Neural progenitor cell (in vitro differentiated cells): ENCODE measurements around the gene ZNF548. TPM values are rescaled to one million over a fixed set of nuclear protein-coding genes. Genes with fewer than 3 reads are reported as not detected.

ENCODE experiments used
- DNase-seq: peaks from one replicate; pipeline ENCODE4 v3.0.0-alpha.2; 2016; ENCODE audit warnings: low spot score
- H2AFZ ChIP-seq: fragments of 200-600 bp; sonication (generic); replicated peaks from 2 replicates; pipeline ENCODE4 v1.6.1; 2016; ENCODE audit warnings: antibody characterized with exemption
- H3F3A ChIP-seq: fragments of 200-600 bp; sonication (generic); 2 replicates; pipeline ENCODE4 v1.6.1; 2016; ENCODE audit warnings: antibody characterized with exemption, low read depth
- H3K27ac ChIP-seq: fragments of 200-600 bp; sonication (generic); 2 replicates; pipeline ENCODE4 v1.5.1; 2016; ENCODE audit warnings: mild to moderate bottlenecking
- H3K27me3 ChIP-seq: fragments of 200-600 bp; sonication (generic); 2 replicates; pipeline ENCODE4 v1.6.1; 2016; ENCODE audit warnings: mild to moderate bottlenecking, moderate library complexity
- H3K36me3 ChIP-seq: fragments of 200-600 bp; sonication (generic); 2 replicates; pipeline ENCODE4 v1.5.1; 2016
- H3K4me1 ChIP-seq: fragments of 200-600 bp; sonication (generic); 2 replicates; pipeline ENCODE4 v1.6.1; 2016; ENCODE audit warnings: mixed run types
- H3K4me2 ChIP-seq: fragments of 200-600 bp; sonication (generic); 2 replicates; pipeline ENCODE4 v1.6.1; 2016
- H3K4me3 ChIP-seq: fragments of 200-600 bp; sonication (generic); 2 replicates; pipeline ENCODE4 v1.5.1; 2016
- H3K79me2 ChIP-seq: fragments of 200-600 bp; sonication (generic); 2 replicates; pipeline ENCODE4 v1.6.1; 2016; ENCODE audit warnings: low read depth
- H3K9ac ChIP-seq: fragments of 200-600 bp; sonication (generic); 2 replicates; pipeline ENCODE4 v1.6.1; 2016
- H3K9me3 ChIP-seq: fragments of 200-600 bp; sonication (generic); 2 replicates; pipeline ENCODE4 v1.5.1; 2016; ENCODE audit warnings: low read depth
- H4K20me1 ChIP-seq: fragments of 200-600 bp; sonication (generic); 2 replicates; pipeline ENCODE4 v1.6.1; 2016; ENCODE audit warnings: low read depth
- H3K27ac Mint-ChIP-seq: 3 replicates; pipeline ENCODE4 v1.8.0; 2021; ENCODE audit warnings: mixed read lengths
- H3K27me3 Mint-ChIP-seq: 2 replicates; pipeline ENCODE4 v1.8.0; 2022; ENCODE audit warnings: low read depth, mild to moderate bottlenecking, inconsistent platforms, moderate library complexity, mixed read lengths; ENCODE audit not compliant: insufficient read depth
- H3K36me3 Mint-ChIP-seq: 3 replicates; pipeline ENCODE4 v1.8.0; 2021; ENCODE audit warnings: mixed read lengths
- H3K4me1 Mint-ChIP-seq: 3 replicates; pipeline ENCODE4 v1.8.0; 2021; ENCODE audit warnings: mixed read lengths
- H3K4me3 Mint-ChIP-seq: 3 replicates; pipeline ENCODE4 v1.8.0; 2021; ENCODE audit warnings: mild to moderate bottlenecking, moderate library complexity, mixed read lengths
- H3K9me3 Mint-ChIP-seq: 3 replicates; pipeline ENCODE4 v1.8.0; 2020; ENCODE audit warnings: mixed read lengths
- EZH2 ChIP-seq: fragments of 200-600 bp; sonication (generic); IDR thresholded peaks from 2 replicates; pipeline ENCODE4 v1.6.1; 2017; ENCODE audit warnings: antibody characterized with exemption, mild to moderate bottlenecking, moderate library complexity
- EZH2phosphoT487 ChIP-seq: fragments of 200-600 bp; sonication (generic); IDR thresholded peaks from 2 replicates; pipeline ENCODE4 v1.6.1; 2017; ENCODE audit warnings: antibody characterized with exemption
- total RNA-seq: library from RNA; depleted of rRNA; stranded (reverse); fragments of >200 nt; gene quantifications from 2 replicates; pipeline ENCODE4 v1.2.3, GENCODE V29; 2015; ENCODE audit warnings: low replicate concordance
- TF ChIP-seq, protein P1 (sequence below): fragments of 200-600 bp; sonication (generic); IDR thresholded peaks from 2 replicates; pipeline ENCODE4 v1.5.1; 2017; ENCODE audit warnings: antibody characterized with exemption, mild to moderate bottlenecking

The ZNF548 gene
- total RNA-seq, 1 donor from 2014 or later: 18.7 TPM

- Histone ChIP-seq H3K9ac (no peak overlapping the region), H3K4me3 (no peak overlapping the region), H3K27ac (no peak overlapping the region), H3K79me2 (peaks cover 38% of the 10 kb centered on the region), H3K4me1 (no peaks in the 10 kb centered on the region), H4K20me1 (peaks cover 4% of the 10 kb centered on the region), H3K4me2 (no peak overlapping the region), H2AFZ (no peak overlapping the region), H3K27me3 (no peaks in the 10 kb centered on the region), H3K36me3 (peaks cover 4% of the 10 kb centered on the region), H3K9me3 (no peaks in the 10 kb centered on the region), H3F3A (no peaks in the 10 kb centered on the region)
- TF ChIP-seq EZH2: no peak
- no peak for TF ChIP-seq EZH2phosphoT487
- TF ChIP-seq, protein P1, sequence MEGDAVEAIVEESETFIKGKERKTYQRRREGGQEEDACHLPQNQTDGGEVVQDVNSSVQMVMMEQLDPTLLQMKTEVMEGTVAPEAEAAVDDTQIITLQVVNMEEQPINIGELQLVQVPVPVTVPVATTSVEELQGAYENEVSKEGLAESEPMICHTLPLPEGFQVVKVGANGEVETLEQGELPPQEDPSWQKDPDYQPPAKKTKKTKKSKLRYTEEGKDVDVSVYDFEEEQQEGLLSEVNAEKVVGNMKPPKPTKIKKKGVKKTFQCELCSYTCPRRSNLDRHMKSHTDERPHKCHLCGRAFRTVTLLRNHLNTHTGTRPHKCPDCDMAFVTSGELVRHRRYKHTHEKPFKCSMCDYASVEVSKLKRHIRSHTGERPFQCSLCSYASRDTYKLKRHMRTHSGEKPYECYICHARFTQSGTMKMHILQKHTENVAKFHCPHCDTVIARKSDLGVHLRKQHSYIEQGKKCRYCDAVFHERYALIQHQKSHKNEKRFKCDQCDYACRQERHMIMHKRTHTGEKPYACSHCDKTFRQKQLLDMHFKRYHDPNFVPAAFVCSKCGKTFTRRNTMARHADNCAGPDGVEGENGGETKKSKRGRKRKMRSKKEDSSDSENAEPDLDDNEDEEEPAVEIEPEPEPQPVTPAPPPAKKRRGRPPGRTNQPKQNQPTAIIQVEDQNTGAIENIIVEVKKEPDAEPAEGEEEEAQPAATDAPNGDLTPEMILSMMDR: no peak
- DNase-seq: no peak
- H3K36me3 Mint-ChIP-seq: peaks cover 76% of the 10 kb centered on the region
- H3K9me3 Mint-ChIP-seq: peaks cover 75% of the 10 kb centered on the region
- peaks cover 3% of the 10 kb centered on the region for H3K27me3 Mint-ChIP-seq
- H3K4me1 Mint-ChIP-seq: no peaks in the 10 kb centered on the region
- H3K4me3 Mint-ChIP-seq: no peak overlapping the region
- no peak overlapping the region for H3K27ac Mint-ChIP-seq
Measured at GRCh38 chr19:57443121-57443696, 53.6 kb downstream of the ZNF548 start.

GRCh38 chr19:57452307-57452706 lies 62.7 kb downstream of the ZNF548 start:
- Mint-ChIP-seq H3K27ac (no peak overlapping the region), H3K4me3 (no peak overlapping the region), H3K9me3 (peaks cover 55% of the 10 kb centered on the region), H3K27me3 (no peaks in the 10 kb centered on the region), H3K4me1 (no peaks in the 10 kb centered on the region), H3K36me3 (peaks cover 41% of the 10 kb centered on the region)
- TF ChIP-seq EZH2 (no peak), EZH2phosphoT487 (no peak)
- TF ChIP-seq, protein P1: no peak
- Histone ChIP-seq H3K9ac (no peak overlapping the region), H3K4me1 (no peaks in the 10 kb centered on the region), H3K36me3 (no peaks in the 10 kb centered on the region), H3K9me3 (no peaks in the 10 kb centered on the region), H2AFZ (no peak overlapping the region), H3F3A (no peaks in the 10 kb centered on the region), H3K4me3 (no peak overlapping the region), H3K4me2 (no peak overlapping the region), H3K27ac (no peak overlapping the region), H4K20me1 (no peaks in the 10 kb centered on the region), H3K79me2 (no peaks in the 10 kb centered on the region), H3K27me3 (no peaks in the 10 kb centered on the region)
- no peak for DNase-seq

Other genes with a start within 250 kb of the ZNF548 start
- not detected in 2 replicates for gene ZIM3, start 244.7 kb upstream of the ZNF548 start, total RNA-seq
- gene DUXA, start 222.4 kb upstream of the ZNF548 start, total RNA-seq: not detected in 2 replicates
- gene ZNF264, start 198.4 kb upstream of the ZNF548 start, total RNA-seq: 26.9 and 36.2 TPM in 2 replicates
- gene AURKC, start 158.8 kb upstream of the ZNF548 start, total RNA-seq: 3.3 and 8.8 TPM in 2 replicates
- gene ZNF805, start 149.2 kb upstream of the ZNF548 start, total RNA-seq: 12.0 and 12.6 TPM in 2 replicates
- 47.5 and 52.7 TPM in 2 replicates for gene ZNF460, start 109.4 kb upstream of the ZNF548 start, total RNA-seq
- 9.5 and 11.6 TPM in 2 replicates for gene ZNF543, start 69.4 kb upstream of the ZNF548 start, total RNA-seq
- gene ZNF304, start 38.6 kb upstream of the ZNF548 start, total RNA-seq: 11.6 and 15.5 TPM in 2 replicates
- gene TRAPPC2B, start 26.3 kb upstream of the ZNF548 start, total RNA-seq: 10.7 and 23.4 TPM in 2 replicates
- 2.7 and 2.9 TPM in 2 replicates for gene ZNF547, start 26.3 kb upstream of the ZNF548 start, total RNA-seq
- gene ZNF17, start 21.3 kb downstream of the ZNF548 start, total RNA-seq: 8.5 and 10.8 TPM in 2 replicates
- gene ZNF749, start 45.5 kb downstream of the ZNF548 start, total RNA-seq: 11.7 and 13.8 TPM in 2 replicates
- gene VN1R1, start 67.3 kb downstream of the ZNF548 start, total RNA-seq: 1.7 and 4.4 TPM in 2 replicates
- 33.3 and 34.5 TPM in 2 replicates for gene ZNF772, start 87.7 kb downstream of the ZNF548 start, total RNA-seq
- gene ZNF419, start 97.9 kb downstream of the ZNF548 start, total RNA-seq: 25.6 and 30.2 TPM in 2 replicates
- 11.8 and 18.0 TPM in 2 replicates for gene ZNF773, start 110.1 kb downstream of the ZNF548 start, total RNA-seq
- gene ZNF549, start 137.5 kb downstream of the ZNF548 start, total RNA-seq: 10.6 and 15.6 TPM in 2 replicates
- gene ZNF550, start 170.0 kb downstream of the ZNF548 start, total RNA-seq: 10.7 and 11.1 TPM in 2 replicates
- gene ZNF416, start 189.1 kb downstream of the ZNF548 start, total RNA-seq: 7.9 and 9.0 TPM in 2 replicates
- 35.1 and 56.1 TPM in 2 replicates for gene ZIK1, start 194.3 kb downstream of the ZNF548 start, total RNA-seq
- 10.5 and 20.4 TPM in 2 replicates for gene ZNF530, start 210.0 kb downstream of the ZNF548 start, total RNA-seq
- gene ZNF134, start 224.4 kb downstream of the ZNF548 start, total RNA-seq: 40.8 and 55.3 TPM in 2 replicates
- 27.0 and 42.1 TPM in 2 replicates for gene ZNF211, start 243.3 kb downstream of the ZNF548 start, total RNA-seq